WI38 (cell line): ENCODE results near the gene MICAL2.

Experiments used
- H3K4me3 ChIP-seq: 2 replicates; pipeline ENCODE4 v1.5.1; 2011; ENCODE audit warnings: low read depth, mild to moderate bottlenecking, control low read depth, low read length
- TF ChIP-seq, protein P1 (sequence below): IDR thresholded peaks from 2 replicates; pipeline ENCODE4 v1.5.1; 2012; ENCODE audit warnings: low read depth, mild to moderate bottlenecking, control low read depth, low read length

Gene MICAL2

DNA sequence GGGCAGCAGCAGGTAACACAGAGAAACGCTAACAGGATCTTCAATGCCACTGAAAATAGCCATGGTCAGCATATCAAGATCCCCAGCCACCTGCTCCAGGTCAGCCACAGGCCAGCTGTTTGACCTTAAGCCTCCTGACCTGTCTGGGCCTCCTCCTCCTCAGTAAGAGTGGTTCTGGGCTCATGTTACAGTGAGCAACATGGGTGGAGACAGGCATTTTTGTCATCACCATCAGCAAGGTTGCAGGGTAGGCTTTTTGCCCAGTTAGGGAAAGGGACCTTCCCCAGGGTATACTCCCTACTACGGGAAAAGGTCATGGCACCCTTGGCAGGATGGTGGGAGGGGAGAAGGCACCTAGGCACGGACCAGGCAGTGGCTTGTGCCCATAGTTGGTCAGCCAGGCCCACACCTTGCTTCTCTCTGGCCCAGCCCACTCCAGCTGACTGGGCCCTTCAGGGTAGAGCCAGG lies 135.2 kb downstream of the MICAL2 start:
- TF ChIP-seq, protein P1, sequence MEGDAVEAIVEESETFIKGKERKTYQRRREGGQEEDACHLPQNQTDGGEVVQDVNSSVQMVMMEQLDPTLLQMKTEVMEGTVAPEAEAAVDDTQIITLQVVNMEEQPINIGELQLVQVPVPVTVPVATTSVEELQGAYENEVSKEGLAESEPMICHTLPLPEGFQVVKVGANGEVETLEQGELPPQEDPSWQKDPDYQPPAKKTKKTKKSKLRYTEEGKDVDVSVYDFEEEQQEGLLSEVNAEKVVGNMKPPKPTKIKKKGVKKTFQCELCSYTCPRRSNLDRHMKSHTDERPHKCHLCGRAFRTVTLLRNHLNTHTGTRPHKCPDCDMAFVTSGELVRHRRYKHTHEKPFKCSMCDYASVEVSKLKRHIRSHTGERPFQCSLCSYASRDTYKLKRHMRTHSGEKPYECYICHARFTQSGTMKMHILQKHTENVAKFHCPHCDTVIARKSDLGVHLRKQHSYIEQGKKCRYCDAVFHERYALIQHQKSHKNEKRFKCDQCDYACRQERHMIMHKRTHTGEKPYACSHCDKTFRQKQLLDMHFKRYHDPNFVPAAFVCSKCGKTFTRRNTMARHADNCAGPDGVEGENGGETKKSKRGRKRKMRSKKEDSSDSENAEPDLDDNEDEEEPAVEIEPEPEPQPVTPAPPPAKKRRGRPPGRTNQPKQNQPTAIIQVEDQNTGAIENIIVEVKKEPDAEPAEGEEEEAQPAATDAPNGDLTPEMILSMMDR = no peak
- H3K4me3 ChIP-seq = no peak overlapping the region

GRCh38 chr11:12246147-12246546 lies 135.8 kb downstream of the MICAL2 start:
- TF ChIP-seq, protein P1 = no peak

DNA sequence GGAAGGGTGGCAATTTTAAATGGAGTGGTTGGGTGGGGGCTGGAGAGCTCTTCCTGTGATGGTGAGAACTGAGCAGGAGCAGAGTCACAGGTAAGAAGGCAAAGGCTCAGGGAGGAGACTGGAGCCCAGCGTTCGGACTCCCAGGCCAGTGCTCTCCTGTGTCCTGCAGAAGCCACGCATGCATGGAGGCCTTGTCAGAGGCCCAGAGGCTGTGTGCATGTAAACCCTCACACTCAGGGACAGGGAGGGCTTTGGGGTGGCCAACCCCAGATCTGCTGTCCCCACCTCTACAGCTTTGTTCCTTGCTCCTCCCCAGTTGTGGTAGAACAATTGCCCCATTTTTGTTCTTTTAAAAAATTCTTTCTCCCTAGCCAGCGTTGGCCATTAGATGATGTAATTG lies 136.6 kb downstream of the MICAL2 start:
- H3K4me3 ChIP-seq = no peak overlapping the region
- TF ChIP-seq, protein P1 = no peak

More at GRCh38 chr11:12246147-12246546, 135.8 kb downstream of the MICAL2 start:
- no peak overlapping the region for H3K4me3 ChIP-seq

DNA sequence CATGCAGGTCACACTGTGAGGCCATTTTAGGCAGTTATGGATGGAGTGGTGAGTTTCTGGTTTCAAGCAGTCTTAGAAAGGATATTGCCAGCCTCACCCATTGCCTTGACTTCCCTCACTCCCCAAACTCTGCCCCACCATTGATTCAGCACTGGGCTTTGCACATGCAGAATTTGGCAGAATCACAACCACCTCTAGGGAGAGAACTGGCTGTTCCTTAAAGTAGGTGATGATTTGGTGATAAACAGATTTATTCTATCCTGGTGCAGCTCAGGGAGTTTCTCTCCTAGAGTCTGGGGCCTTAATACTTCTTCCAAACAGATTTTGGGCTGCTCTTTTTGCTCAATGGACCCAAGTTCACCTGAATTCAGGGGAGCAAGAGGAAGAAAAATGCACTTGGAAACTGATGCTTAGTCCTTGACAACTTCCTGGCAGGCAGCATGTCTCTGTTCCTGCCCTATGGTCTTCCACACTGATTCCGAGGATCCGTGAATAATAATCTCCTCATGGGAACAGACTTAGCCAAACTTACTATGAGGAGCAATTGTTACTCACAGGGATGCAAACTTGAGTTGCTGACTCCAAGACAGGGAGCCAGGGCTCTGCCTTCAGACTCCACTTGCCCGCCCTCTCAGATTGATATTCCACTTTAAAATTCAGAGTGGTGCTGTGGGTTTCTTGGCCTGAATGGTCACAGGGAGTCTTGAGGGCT lies 137.3 kb downstream of the MICAL2 start:
- TF ChIP-seq, protein P1 = no peak

GRCh38 chr11:12248330-12248729 lies 137.9 kb downstream of the MICAL2 start:
- TF ChIP-seq, protein P1 = no peak
- no peak overlapping the region for H3K4me3 ChIP-seq

More for the DNA sequence above, 137.3 kb downstream of the MICAL2 start:
- H3K4me3 ChIP-seq = no peak overlapping the region

- H3K4me3 ChIP-seq = no peak overlapping the region
- TF ChIP-seq, protein P1 = no peak
Measured at GRCh38 chr11:12249590-12250260, 139.3 kb downstream of the MICAL2 start.
